B cell (primary cell): Measurements from ENCODE around the gene LSM14B. TPM values are rescaled to one million over a fixed set of nuclear protein-coding genes. Genes with fewer than 3 reads are reported as not detected.

Experiments used
- ATAC-seq: fragments of 200-7000 bp; cut with Tn5 transposase; one replicate; pipeline ENCODE4 v1.10.0; 2021; ENCODE audit warnings: low read depth, mild to moderate bottlenecking, moderate number of reproducible peaks, moderate library complexity
- CTCF ChIA-PET: fragments of 350-600 bp; sonication (Branson Sonifier 250); formaldehyde crosslinking; loops from one replicate; lab custom pipeline; 2021; ENCODE audit warnings: antibody characterized with exemption, inconsistent platforms; lab: Charles Lee
- POLR2A ChIA-PET: fragments of 350-600 bp; sonication (Branson Sonifier 250); formaldehyde crosslinking; loops from one replicate; lab custom pipeline; 2021; ENCODE audit warnings: antibody characterized with exemption; lab: Charles Lee
- DNase-seq: peaks from one replicate; pipeline ENCODE4 v3.0.0; 2013
- H2AFZ ChIP-seq: 2 replicates; pipeline ENCODE4 v1.6.1; 2012; ENCODE audit warnings: mild to moderate bottlenecking, low read depth, low read length; ENCODE audit not compliant: insufficient read depth, poor library complexity, severe bottlenecking
- H3K27ac ChIP-seq, 2 donors: 1 replicate in 1 of 2; 2 replicates in 1 of 2; pipeline ENCODE4 v1.5.1; 2012 to 2013; ENCODE audit warnings: low read length in 2 of 2, mild to moderate bottlenecking in 2 of 2, moderate library complexity in 1 of 2
- H3K27me3 ChIP-seq, 4 experiments: fragments of 200-600 bp in 1 of 4; sonication (generic) in 1 of 4; replicated peaks in 1 of 4; 1 replicate in 2 of 4; 2 replicates in 2 of 4; pipeline versions ENCODE4 v1.6.1 to v1.7.0; 2013 to 2016; ENCODE audit warnings: low read length in 3 of 4, mild to moderate bottlenecking in 2 of 4, mixed read lengths in 1 of 4, moderate library complexity in 1 of 4; ENCODE audit not compliant: insufficient read depth in 4 of 4, control insufficient read depth in 3 of 4; ENCODE audit errors: control extremely low read depth in 1 of 4
- H3K36me3 ChIP-seq, 2 experiments: replicated peaks in 1 of 2; 1 replicate in 1 of 2; 2 replicates in 1 of 2; pipeline versions ENCODE4 v1.6.1 to v1.7.1; 2013; ENCODE audit warnings: low read length in 1 of 2; ENCODE audit not compliant: insufficient read depth in 2 of 2, control insufficient read depth in 1 of 2; ENCODE audit errors: control extremely low read depth in 1 of 2, extremely low read depth in 1 of 2
- H3K4me1 ChIP-seq, 2 donors: fragments of 200-600 bp in 1 of 2; sonication (generic) in 1 of 2; 1 replicate in 1 of 2; 2 replicates in 1 of 2; pipeline versions ENCODE4 v1.5.1 to v1.6.1; 2013 to 2017; ENCODE audit warnings: low read length in 2 of 2; ENCODE audit not compliant: control insufficient read depth in 2 of 2, insufficient read depth in 2 of 2
- H3K4me2 ChIP-seq: replicated peaks from 2 replicates; pipeline ENCODE3; 2012; ENCODE audit warnings: mild to moderate bottlenecking, low read depth, low read length; ENCODE audit not compliant: poor library complexity, severe bottlenecking
- H3K4me3 ChIP-seq, 5 experiments: fragments of 200-600 bp in 1 of 5; sonication (generic) in 1 of 5; 1 replicate in 3 of 5; 2 replicates in 2 of 5; pipeline versions ENCODE4 v1.5.1 to v1.7.0; 2011 to 2016; ENCODE audit warnings: low read length in 4 of 5, mild to moderate bottlenecking in 4 of 5, low read depth in 2 of 5, control low read depth in 1 of 5, moderate library complexity in 1 of 5; ENCODE audit not compliant: insufficient read depth in 1 of 5; ENCODE audit errors: control extremely low read depth in 1 of 5, extremely low read depth in 1 of 5
- H3K79me2 ChIP-seq: fragments of 200-600 bp; sonication (generic); one replicate; pipeline ENCODE4 v1.6.0; 2016; ENCODE audit warnings: low read length; ENCODE audit not compliant: control insufficient read depth, insufficient read depth
- H3K9ac ChIP-seq: fragments of 200-600 bp; sonication (generic); 2 replicates; pipeline ENCODE4 v1.6.1; 2017; ENCODE audit warnings: mild to moderate bottlenecking, low read length, moderate library complexity
- H3K9me3 ChIP-seq, 3 donors: one replicate each; pipeline versions ENCODE4 v1.6.1 to v1.7.1; 2013; ENCODE audit warnings: low read length in 2 of 3; ENCODE audit not compliant: control insufficient read depth in 2 of 3, insufficient read depth in 1 of 3; ENCODE audit errors: control extremely low read depth in 1 of 3
- H4K20me1 ChIP-seq: 2 replicates; pipeline ENCODE4 v1.6.0; 2012; ENCODE audit warnings: mild to moderate bottlenecking, low read length; ENCODE audit not compliant: insufficient read depth, control insufficient read depth, poor library complexity, severe bottlenecking
- H3K27ac Mint-ChIP-seq: one replicate; pipeline ENCODE4 v1.8.0; 2021; ENCODE audit warnings: mixed read lengths
- H3K27me3 Mint-ChIP-seq: one replicate; pipeline ENCODE4 v1.8.0; 2021; ENCODE audit warnings: mixed read lengths
- H3K4me1 Mint-ChIP-seq: one replicate; pipeline ENCODE4 v1.8.0; 2021; ENCODE audit warnings: mixed read lengths
- H3K4me3 Mint-ChIP-seq: one replicate; pipeline ENCODE4 v1.8.0; 2021; ENCODE audit warnings: mixed read lengths
- H3K9me3 Mint-ChIP-seq: one replicate; pipeline ENCODE4 v1.8.0; 2022; ENCODE audit warnings: mixed read lengths; ENCODE audit not compliant: insufficient read depth
- CTCF ChIP-seq: fragments of 200-600 bp; IDR thresholded peaks from one replicate; pipeline ENCODE4 v1.8.0; 2022; ENCODE audit warnings: antibody characterized with exemption, mild to moderate bottlenecking
- EZH2 ChIP-seq: IDR thresholded peaks from 2 replicates; pipeline ENCODE4 v1.6.1; 2012; ENCODE audit warnings: borderline replicate concordance, low read depth, mild to moderate bottlenecking, moderate library complexity, low read length; ENCODE audit not compliant: insufficient read depth, poor library complexity, severe bottlenecking
- WGBS: methylation state at CpG from one replicate; pipeline ENCODE4 v1.1.5; 2013; ENCODE audit warnings: missing lambda C conversion rate; ENCODE audit not compliant: insufficient coverage; 5-methylcytosine and 5-hydroxymethylcytosine counted together
- intact Hi-C: fragments of 100-400 bp; cut with micrococcal nuclease; formaldehyde crosslinking; loops from one replicate; pipeline ENCODE4 v1.10.0; 2022
- polyA plus RNA-seq: library from polyadenylated mRNA; depleted of rRNA; stranded (reverse); fragments of >200 nt; gene quantifications from 2 replicates; pipeline ENCODE4 v1.2.3, GENCODE V29; 2012
- total RNA-seq, 2 donors: library from RNA; stranded (reverse); fragments of 120-200 nt in 1 of 2; gene quantifications; 1 replicate in 1 of 2; 2 replicates in 1 of 2; pipeline versions ENCODE4 v1.2.3 to v1.2.4, GENCODE V29; 2013 to 2022

LSM14B gene
- total and polyA plus RNA-seq, 2 donors (not counting 1 experiment from before 2014, with no cell fraction given), result 26.8 to 52.8 TPM

GRCh38 chr20:62162765-62163484, 40.6 kb downstream of the LSM14B start:
- POLR2A ChIA-PET, result no interaction called here
- peaks cover 0 to 25% of the 10 kb centered on the region in 2 experiments for H3K36me3 ChIP-seq

More at GRCh38 chr20:62162765-62163484, 40.6 kb downstream of the LSM14B start:
- H2AFZ ChIP-seq, result no peak overlapping the region
- peaks cover 4% of the 10 kb centered on the region for H3K79me2 ChIP-seq
- no peaks in the 10 kb centered on the region for H3K4me1 Mint-ChIP-seq
- DNase-seq (no peak), ATAC-seq (no peak)
- peaks cover 12% of the 10 kb centered on the region for H4K20me1 ChIP-seq
- H3K27ac ChIP-seq, result no peak overlapping the region
- no peaks in the 10 kb centered on the region for H3K27me3 Mint-ChIP-seq
- H3K4me3 Mint-ChIP-seq, result no peak overlapping the region
- no peak overlapping the region for H3K27ac Mint-ChIP-seq
- H3K27me3 ChIP-seq, result no peaks in the 10 kb centered on the region
- no peak overlapping the region for H3K4me2 ChIP-seq
- intact Hi-C loops, result no loop called here
- H3K4me3 ChIP-seq, result no peak overlapping the region
- H3K9ac ChIP-seq, result no peak overlapping the region
- no peak for TF ChIP-seq EZH2
- TF ChIP-seq CTCF, result no peak
- no peaks in the 10 kb centered on the region for H3K4me1 ChIP-seq
- CTCF ChIA-PET, result no interaction called here
- H3K9me3 Mint-ChIP-seq, result no peaks in the 10 kb centered on the region
- over 99% methylated on average over 32 of the region's 38 CpGs for WGBS
- H3K9me3 ChIP-seq, result no peaks in the 10 kb centered on the region
